MCF 10A (cell line): Measurements from ENCODE around the gene MARCKS. TPM values are rescaled to one million over a fixed set of nuclear protein-coding genes. Genes with fewer than 3 reads are reported as not detected.

Experiments used
- BruUV-seq: library from RNA; stranded (reverse); fragments of 400-500 nt; replicated peaks from 2 replicates; lab custom pipeline; 2021; lab: Mats Ljungman, UMichigan
- CTCF ChIA-PET: fragments of 300-600 bp; sonication (Branson Sonifier 250); formaldehyde crosslinking; extraction: SDS; loops from one replicate; lab custom pipeline; 2021; ENCODE audit warnings: antibody characterized with exemption, inconsistent platforms; lab: Yijun Ruan, JAX
- POLR2A ChIA-PET: fragments of 300-600, 350-650 bp; sonication (Branson Sonifier 250); formaldehyde crosslinking; extraction: SDS; loops from one replicate; lab custom pipeline; 2020; ENCODE audit warnings: antibody characterized with exemption, inconsistent platforms; lab: Yijun Ruan, JAX
- DNase-seq: peaks from one replicate; pipeline ENCODE4 v3.0.0-alpha.2; 2018; ENCODE audit not compliant: unreplicated experiment
- H3K27ac Mint-ChIP-seq: one replicate; pipeline ENCODE4 v1.8.0; 2022; ENCODE audit warnings: mild to moderate bottlenecking, low read depth, mixed read lengths; ENCODE audit not compliant: unreplicated experiment
- H3K27me3 Mint-ChIP-seq: one replicate; pipeline ENCODE4 v1.8.0; 2022; ENCODE audit warnings: mixed read lengths; ENCODE audit not compliant: insufficient read depth, unreplicated experiment
- H3K36me3 Mint-ChIP-seq: one replicate; pipeline ENCODE4 v1.8.0; 2022; ENCODE audit warnings: mild to moderate bottlenecking, moderate library complexity, mixed read lengths; ENCODE audit not compliant: insufficient read depth, unreplicated experiment
- H3K4me1 Mint-ChIP-seq: one replicate; pipeline ENCODE4 v1.8.0; 2022; ENCODE audit warnings: mixed read lengths; ENCODE audit not compliant: insufficient read depth, unreplicated experiment
- H3K4me3 Mint-ChIP-seq: one replicate; pipeline ENCODE4 v1.8.0; 2022; ENCODE audit warnings: mild to moderate bottlenecking, moderate library complexity, mixed read lengths; ENCODE audit not compliant: unreplicated experiment
- H3K9me3 Mint-ChIP-seq: one replicate; pipeline ENCODE4 v1.8.0; 2022; ENCODE audit warnings: mixed read lengths; ENCODE audit not compliant: unreplicated experiment
- CTCF ChIP-seq: fragments of 200-600 bp; IDR thresholded peaks from one replicate; pipeline ENCODE4 v1.8.0; 2022; ENCODE audit warnings: antibody characterized with exemption, mild to moderate bottlenecking; ENCODE audit not compliant: unreplicated experiment
- intact Hi-C: fragments of 100-400 bp; cut with micrococcal nuclease; formaldehyde crosslinking; loops from 2 replicates; pipeline ENCODE4 v1.14.1; 2022
- total RNA-seq: library from RNA; stranded (reverse); gene quantifications from 2 replicates; pipeline ENCODE4 v1.2.3, GENCODE V29; 2022

The MARCKS gene
- total RNA-seq, 1 experiment from 2014 or later: 39.3 TPM

GRCh38 chr6:113837170-113837569 is 20.0 kb upstream of the MARCKS start:
- CTCF ChIA-PET: interaction anchor here (0.6 kb wide), 1 partner anchor 7 kb away, joined by 3 read pairs; no protein-coding TSS in a partner anchor
- Mint-ChIP-seq H3K27me3 (no peaks in the 10 kb centered on the region), H3K4me1 (no peaks in the 10 kb centered on the region), H3K27ac (no peak overlapping the region), H3K36me3 (no peaks in the 10 kb centered on the region), H3K4me3 (no peak overlapping the region), H3K9me3 (no peaks in the 10 kb centered on the region)
- BruUV-seq: no TSS peak
- no peak for DNase-seq
- POLR2A ChIA-PET: interaction anchor here (0.6 to 0.8 kb wide), 2 partner anchors 12 to 334 kb away, joined by 3 to 4 read pairs; no protein-coding TSS in a partner anchor
- intact Hi-C loops: loop anchor here (10.0 kb wide), 1 partner anchor 72 kb away; no protein-coding TSS in a partner anchor
- no peak for TF ChIP-seq CTCF

DNA sequence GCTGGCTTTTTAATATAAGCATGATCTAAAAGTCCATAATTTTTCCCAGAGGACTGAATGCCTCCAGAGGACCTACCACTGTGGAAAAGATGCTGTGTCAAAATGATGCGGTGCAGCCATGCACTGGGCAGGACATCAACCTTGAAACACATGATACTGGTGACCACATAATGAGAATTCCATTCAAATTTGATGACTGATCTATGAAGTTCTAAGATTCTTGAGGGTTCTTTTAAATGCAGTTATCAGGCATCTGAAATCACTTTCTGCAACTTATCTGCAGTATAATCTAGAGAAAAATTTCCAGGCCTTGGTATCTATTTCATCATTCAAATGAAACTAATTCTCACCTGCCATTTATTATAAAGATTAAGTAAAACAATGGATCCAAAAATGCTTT is 15.0 kb upstream of the MARCKS start:
- POLR2A ChIA-PET: no interaction called here
- Mint-ChIP-seq H3K4me3 (no peak overlapping the region), H3K4me1 (no peaks in the 10 kb centered on the region), H3K9me3 (no peaks in the 10 kb centered on the region), H3K27me3 (no peaks in the 10 kb centered on the region), H3K27ac (no peak overlapping the region), H3K36me3 (no peaks in the 10 kb centered on the region)
- BruUV-seq: no TSS peak
- intact Hi-C loops: no loop called here
- CTCF ChIA-PET: no interaction called here
- TF ChIP-seq CTCF: no peak
- DNase-seq: no peak

GRCh38 chr6:113843500-113844073 is 13.6 kb upstream of the MARCKS start:
- ChIA-PET CTCF (interaction anchor here (0.7 to 1.7 kb wide), 3 partner anchors 11 to 58 kb away, joined by 3 to 7 read pairs (median 4); no protein-coding TSS in a partner anchor), POLR2A (interaction anchor here (0.6 kb wide), 1 partner anchor 16 kb away, joined by 4 read pairs; no protein-coding TSS in a partner anchor)
- DNase-seq: no peak
- Mint-ChIP-seq H3K9me3 (no peaks in the 10 kb centered on the region), H3K4me1 (no peaks in the 10 kb centered on the region), H3K27ac (no peak overlapping the region), H3K4me3 (no peak overlapping the region), H3K27me3 (no peaks in the 10 kb centered on the region), H3K36me3 (no peaks in the 10 kb centered on the region)
- intact Hi-C loops: no loop called here
- no peak for TF ChIP-seq CTCF
- no TSS peak for BruUV-seq

- H3K4me3 Mint-ChIP-seq: no peak overlapping the region
- intact Hi-C loops: no loop called here
- no peak overlapping the region for H3K27ac Mint-ChIP-seq
- ChIA-PET POLR2A (no interaction called here), CTCF (interaction anchor here (0.8 kb wide), 1 partner anchor 22 kb away, joined by 3 read pairs; no protein-coding TSS in a partner anchor)
- DNase-seq: no peak
- no TSS peak for BruUV-seq
- no peaks in the 10 kb centered on the region for H3K36me3 Mint-ChIP-seq
- no peaks in the 10 kb centered on the region for H3K27me3 Mint-ChIP-seq
- no peaks in the 10 kb centered on the region for H3K9me3 Mint-ChIP-seq
- H3K4me1 Mint-ChIP-seq: no peaks in the 10 kb centered on the region
- TF ChIP-seq CTCF: no peak
Observed at GRCh38 chr6:113846577-113846976, 10.6 kb upstream of the MARCKS start.
